Activated T-cell treated with anti-CD3 and anti-CD28 coated beads for 1 hour (primary cell): ENCODE data around the gene PLXDC2.

ENCODE experiments used
- DNase-seq: peaks from one replicate; pipeline ENCODE4 v3.0.0-alpha.2; 2020; ENCODE audit warnings: low read depth

Gene PLXDC2

DNA sequence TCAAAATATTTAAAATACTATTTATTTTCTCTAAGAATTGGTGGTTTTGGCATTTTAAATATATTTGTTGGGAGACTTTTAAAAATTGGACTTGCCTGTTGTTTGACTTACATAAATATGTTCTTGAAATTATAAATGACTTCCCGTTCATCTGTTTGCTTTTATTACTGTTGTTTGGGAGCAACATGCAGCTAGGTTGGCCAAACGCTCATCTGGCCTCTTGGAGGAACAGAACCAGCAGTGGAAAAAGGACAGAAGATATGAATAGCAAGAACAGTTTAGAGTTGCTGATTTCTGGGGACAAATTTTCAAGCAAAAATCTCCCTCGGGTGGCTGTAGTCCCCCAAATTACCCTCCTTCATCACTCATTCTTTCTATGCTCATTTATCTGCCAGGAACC lies 41.6 kb downstream of the PLXDC2 start:
- DNase-seq: no peak

DNA sequence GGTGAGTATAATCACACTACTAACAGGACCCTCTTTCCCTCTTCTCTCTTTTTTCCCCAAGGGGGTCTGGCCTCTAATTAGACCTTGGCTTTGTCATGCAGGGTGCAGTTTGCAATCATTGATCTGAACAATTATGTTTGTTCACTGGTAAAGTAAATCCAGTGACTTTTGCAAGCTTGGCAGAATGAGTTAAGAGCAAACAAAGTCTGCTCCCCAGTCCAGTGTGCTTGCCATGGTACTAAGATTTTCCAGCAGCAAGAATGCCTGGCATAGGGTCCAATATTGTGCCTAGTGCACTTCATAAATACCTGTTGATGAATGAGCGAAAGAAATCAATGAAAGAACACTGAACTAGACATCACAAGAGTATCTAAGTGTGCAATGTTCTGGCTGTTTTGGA lies 43.9 kb downstream of the PLXDC2 start:
- DNase-seq: no peak

DNA sequence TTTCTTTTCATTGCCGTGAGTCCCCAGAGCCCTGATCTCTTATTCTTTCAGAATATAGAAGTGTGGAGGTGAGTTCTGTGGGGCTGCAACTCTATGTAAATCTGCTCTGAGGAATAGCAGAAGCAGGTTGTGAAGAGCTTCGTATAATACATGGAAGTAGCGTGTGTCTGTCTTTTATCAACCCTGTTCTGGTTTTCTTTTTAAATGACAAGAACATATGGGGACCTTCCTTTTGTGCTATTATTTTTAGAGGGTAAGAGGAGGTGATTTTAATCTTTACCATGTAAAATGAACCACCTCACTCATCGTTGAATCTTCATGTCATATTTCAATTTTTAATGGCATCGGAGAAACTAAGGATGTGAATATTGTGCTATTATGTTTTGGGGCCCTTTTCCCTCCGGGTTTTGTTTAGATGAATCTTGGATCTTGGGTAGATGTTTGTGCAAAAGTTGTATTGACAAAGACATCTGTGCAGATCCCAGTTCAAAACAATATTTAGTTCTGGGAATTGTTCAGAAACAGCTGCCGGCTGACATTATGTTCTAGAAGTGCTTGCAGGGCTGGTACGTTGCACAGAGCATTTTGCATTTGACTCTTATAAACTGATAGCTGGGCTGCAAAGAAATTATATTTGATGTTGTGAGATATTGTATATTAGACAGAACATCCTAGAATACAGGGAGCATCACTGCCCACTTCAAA lies 46.7 kb downstream of the PLXDC2 start:
- DNase-seq: no peak

DNA sequence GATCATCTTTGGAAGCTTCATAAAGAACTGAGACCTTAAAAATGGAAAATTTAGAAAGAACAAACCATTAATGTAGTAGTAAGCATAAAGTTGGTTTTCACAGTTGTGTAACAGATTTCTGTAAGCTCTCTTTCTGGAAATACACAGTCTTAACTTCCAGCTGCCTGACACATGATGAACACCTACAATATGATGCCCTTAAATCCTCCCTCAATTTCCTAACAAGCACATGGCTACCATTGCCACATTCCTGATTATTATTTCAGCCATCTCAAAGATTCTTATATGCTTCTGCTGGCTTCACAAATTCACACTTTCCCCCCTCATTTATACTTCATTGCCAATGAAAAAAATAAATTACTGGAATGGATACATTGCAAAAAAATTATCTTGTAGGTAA lies 49.4 kb downstream of the PLXDC2 start:
- DNase-seq: no peak

DNA sequence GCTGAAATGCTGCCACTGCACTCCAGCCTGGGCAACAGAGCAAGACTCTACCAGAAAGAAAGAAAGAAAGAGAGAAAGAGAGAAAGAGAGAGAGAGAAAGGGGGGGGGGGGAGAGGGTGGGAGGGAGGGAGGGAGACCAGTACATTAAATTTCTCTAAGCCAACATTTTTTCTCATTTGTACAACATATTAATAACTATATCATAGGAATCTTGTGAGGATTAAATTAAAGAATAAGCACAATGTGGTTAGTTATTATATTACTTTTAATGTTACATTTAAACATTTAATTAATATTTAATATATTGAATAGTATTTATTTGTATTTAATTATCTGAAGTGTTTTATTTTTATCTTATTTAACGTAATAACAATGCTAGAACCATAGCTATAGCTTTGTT lies 53.1 kb downstream of the PLXDC2 start:
- DNase-seq: no peak

DNA sequence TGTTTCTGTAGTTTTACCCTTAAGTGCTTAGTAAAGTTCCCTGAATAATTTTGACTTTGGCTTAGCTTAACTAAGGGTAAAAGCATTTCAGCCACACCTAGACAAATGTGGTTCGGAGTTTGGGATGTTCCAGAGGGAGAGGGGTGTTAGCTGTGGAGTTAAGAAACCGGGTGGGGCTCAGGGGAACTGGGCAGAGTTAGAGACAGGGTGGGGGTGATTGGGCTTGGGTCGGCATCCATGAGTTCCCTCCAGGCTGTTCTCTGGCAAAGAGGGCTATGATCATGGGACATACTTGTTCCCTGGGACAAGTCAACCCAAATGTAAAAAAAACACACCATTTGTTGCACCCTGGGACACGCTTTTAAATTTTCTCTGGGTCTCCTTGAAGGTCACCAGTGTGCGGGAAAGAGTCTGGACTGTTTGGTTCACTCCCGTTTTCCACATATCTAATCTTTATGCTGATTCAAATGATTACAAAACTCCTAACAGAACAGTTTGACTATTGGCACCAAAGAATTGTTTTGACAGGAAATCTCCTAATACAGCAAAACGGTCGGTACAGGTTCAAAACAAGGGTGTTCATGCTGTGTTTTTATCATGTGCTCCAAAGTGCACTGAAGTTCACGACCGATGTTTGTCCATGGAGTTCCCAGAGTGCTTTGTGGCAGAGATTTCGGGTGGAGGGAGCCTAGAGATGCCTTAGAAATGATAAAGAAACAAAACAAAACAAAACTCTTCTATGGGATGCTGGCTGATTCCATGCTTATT lies 56.5 kb downstream of the PLXDC2 start:
- no peak for DNase-seq

DNA sequence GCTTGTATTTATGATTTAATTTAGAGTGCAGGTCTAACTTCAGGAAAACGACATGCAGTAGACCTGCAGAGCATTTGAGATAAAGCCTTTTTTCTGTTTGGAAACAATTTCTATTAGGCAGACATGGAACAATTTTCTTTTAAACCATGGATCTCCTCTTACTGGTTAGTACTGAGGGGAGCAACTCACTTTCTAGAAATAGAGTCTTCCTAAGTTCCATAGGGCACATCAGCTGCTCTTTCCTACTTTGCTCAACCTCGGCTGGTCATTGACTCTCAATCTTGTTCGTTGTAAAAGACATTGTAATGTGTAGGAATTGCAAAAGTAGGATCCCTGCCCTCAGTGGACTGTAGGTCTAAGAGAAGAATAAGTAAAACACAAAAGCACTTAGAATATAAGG lies 58.0 kb downstream of the PLXDC2 start:
- no peak for DNase-seq

DNA sequence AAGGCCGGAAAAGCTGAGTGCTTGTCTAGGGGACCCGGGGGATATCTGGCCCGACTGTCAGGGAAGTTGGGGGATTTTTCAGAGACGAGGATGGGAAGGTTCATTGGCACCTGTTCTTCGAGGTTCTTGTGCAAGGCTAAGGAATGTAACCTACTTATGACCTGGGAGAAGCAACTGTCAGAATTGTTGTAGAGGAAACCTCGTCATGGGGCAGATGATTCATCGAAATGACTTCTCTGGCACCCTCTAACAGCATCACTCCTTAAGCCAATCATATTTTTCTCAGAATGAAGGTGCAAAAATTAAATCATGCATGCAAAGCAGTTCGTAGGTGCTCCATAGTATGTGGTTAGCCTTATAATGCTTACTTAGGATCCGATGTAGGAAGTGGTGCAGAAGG lies 58.6 kb downstream of the PLXDC2 start:
- DNase-seq: no peak

DNA sequence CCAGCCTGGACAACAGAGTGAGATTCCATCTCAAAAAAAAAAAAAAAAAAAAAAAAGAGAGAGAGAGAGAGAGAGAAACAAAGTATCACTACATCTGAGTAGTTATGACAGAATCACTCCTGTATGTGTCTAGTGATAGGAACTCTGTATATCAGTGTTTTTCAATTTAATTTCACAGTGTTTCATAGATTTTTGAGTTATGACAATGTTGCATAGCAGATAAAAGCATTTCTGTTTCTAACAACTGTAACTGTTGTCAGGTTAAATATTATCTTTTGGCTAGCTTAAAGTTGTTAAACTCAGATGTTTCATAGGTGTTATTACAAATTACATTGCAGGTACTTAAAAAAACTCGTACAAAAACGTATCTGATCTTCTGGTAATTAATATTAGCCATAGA lies 60.3 kb downstream of the PLXDC2 start:
- no peak for DNase-seq

DNA sequence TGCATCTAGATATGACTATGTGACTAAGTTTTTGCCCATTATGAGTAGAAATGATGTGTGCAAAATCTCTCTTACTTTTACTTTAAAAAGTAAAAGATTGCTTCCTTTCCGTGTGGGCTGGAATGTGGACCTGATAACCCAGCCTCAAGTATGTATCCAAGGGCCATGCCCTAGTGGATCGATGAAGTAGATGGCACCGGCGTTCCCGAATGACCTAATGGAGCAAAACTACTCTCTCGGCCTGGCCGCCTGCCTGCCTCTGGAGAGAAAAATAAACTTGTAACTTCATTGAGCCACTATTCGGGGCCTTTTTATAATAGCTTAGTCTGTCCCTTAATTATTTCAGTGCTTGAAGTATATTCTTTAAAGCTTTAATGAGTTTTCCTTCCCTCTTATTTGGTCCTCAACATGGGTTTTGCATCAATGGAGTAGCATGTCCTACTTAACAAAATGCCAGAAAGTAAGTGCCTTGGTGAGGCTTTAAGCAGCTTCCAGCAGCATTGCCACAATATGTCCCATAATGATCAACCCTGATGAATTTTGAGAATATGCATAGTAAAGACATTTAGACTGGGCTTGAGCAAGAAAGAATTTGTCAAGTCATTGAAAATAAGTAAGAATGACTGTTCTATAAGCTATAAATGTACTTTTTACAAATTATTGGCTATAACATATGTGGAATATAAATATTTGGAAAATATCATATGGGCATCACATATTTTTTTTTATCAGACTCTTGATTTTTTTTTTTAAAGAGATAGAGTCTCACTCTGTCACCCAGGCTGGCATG lies 61.4 kb downstream of the PLXDC2 start:
- no peak for DNase-seq

DNA sequence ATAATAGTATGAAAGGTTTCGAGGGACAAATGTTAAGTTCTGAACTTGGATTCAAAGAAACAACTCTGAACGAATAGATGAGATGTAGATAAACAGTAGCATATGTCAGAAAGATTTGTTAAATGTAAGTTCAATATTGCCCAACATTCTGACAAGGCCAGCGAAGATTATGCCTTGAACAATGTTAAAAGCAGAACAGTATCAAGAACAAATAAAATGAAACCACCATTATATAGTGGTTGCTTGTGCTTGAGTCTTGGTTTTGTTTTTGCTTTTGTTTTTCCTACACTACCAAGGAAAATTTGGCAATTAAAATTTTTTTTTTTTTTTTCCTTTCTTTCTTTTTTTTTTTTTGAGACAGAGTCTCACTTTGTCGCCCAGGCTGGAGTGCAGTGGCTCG lies 66.4 kb downstream of the PLXDC2 start:
- no peak for DNase-seq

DNA sequence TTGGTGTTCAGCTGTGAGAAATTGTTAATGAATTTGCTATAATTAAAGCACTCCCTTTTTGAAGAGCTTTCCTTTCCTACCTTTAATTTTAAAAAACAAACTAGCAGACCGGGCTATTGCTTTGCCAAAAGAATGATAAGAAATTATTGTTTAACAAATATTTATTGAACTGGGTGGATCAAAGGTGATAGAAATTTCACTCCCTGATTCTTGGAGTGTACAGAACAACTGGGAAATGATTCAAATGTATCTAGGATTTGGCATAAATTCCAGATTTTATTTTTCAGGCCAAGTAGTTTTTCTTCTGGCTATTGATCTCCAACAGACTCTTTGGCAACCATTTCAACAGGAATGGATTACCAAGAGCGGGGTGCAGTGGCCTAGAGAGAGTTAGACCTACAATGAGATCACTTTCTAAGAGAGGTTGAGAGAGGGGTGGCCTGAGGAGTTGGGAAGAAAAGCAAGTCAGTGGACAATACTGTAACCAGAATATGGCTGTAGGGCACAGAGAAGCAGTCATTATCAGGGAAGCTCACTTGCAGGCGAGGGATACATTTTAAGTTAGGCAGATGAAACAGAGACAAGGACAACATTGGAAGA lies 71.9 kb downstream of the PLXDC2 start:
- no peak for DNase-seq

DNA sequence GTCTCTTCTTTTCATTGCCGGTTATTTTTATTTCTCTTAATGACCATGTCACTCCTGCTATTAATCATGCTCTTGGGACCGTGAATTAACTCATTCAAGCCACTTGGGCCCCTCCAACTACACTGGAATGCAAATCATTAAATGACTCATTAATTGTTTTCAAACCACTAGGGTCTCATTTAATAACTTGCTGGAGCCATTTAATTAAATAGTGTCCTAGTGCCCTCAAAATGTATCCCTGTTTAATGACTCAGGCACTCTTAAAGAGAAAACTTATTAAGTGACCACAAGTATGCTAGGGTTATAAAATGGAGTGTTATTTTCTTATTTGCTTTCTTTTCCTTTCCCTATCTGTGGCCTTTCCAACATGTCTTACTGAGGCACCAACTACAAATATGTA lies 73.0 kb downstream of the PLXDC2 start:
- no peak for DNase-seq

DNA sequence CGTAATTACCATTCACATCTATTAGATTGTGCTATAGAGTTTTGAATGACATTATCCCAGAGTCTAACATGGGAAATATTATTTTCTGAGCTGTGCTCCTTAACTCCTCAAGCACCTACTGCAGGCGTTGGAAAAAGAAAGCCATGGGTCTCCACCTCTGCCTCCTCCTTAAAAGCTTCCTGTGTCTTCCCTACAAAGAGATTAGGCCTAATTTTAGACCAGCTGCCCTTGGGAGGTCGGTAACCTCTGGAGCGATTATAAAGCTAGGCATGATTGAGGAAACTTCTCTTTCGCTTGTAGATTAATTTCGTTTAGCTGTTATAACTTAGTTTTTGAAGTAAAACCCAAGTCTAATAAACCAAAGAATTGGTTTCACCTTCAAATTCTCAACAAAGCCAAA lies 75.2 kb downstream of the PLXDC2 start:
- no peak for DNase-seq

DNA sequence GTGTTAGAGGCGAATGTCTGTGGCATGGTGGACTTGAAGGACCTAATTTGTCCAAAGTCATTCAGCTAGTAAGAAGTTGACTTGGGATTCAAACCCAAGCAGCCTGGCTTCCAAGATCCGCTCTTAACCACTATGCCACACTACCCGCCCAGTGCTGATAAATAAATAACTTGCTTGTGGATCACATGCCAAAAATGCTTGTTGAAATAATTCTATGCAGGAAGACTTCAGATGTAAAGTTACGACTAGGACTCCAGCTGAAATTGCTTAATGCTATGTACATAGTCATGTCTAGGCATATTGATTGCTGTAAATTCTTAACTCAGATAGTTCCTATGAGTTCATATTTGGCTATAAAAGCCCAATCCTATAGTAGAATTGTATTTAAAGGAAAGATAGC lies 76.0 kb downstream of the PLXDC2 start:
- DNase-seq: no peak

DNA sequence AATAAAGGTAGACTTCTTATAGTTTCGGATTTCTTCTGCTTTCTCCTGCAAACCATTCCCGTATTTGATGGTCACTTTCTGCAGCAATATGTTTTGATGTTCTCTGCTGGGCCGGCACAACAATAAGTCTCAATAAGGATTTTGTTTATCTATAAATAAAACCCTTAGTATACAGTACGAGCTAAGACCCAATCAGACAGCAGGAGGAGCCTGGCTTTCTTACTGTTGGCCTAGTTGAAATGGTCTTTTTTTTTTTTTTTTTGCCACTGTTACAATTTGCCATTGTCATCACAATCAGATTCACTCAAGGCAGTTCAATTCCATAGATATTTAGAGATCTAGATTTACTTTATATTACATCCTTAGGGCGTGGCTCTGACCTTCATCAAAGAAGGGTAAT lies 76.4 kb downstream of the PLXDC2 start:
- DNase-seq: no peak

DNA sequence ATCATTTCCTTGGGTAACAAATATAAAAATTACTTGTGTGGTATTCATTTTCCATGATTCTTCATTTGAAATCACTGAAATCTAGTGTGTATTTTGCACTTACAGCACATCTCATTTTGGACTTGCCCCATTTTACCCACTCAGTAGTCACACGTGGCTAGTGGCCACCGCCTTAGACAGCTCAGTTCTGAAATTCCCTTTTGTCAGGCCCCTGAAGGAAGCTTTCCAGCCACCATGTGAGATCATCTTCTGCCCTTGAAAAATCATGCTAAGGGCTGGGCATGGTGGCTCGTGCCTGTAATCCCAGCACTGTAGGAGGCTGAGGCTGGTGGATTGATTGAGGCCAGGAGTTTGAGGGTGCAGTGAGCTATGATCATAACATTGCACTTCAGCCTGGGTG lies 79.3 kb downstream of the PLXDC2 start:
- DNase-seq: no peak

DNA sequence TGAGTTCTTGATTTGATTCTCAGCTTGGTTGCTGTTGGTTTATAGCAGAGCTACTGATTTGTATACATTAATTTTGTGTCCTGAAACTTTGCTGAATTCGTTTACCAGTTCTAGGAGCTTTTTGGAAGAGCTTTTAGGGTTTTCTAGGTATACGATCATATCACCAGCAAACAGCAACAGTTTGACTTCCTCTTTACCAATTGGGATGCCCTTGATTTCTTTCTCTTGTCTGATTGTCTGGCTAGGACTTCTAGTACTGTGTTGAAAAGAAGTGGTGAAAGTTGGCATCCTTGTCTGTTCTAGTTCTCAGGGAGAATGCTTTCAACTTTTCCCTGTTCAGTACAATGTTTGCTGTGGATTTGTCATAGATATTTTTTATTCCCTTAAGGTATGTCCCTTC lies 86.2 kb downstream of the PLXDC2 start:
- DNase-seq: no peak

DNA sequence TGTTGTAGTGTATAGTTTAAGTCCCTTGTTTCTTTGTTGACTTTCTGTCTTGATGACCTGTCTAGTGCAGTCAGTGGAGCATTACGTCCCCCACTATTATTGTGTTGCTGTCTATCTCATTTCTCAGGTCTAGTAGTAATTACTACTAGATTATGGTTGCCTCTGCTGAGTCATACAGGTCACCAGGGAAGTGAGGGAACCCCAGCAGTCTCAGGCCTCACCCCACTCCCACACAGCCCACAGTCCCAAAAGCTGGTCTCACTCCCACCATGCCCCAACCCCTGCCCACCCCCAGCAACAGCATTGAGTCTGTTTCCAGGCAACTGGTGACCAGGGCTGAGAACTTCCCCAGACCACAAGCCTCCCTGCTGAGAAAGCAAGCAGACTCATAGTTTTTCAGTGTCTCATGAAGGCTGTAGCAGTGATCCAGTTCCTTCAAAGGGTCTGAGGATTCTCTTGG lies 88.0 kb downstream of the PLXDC2 start:
- DNase-seq: no peak

DNA sequence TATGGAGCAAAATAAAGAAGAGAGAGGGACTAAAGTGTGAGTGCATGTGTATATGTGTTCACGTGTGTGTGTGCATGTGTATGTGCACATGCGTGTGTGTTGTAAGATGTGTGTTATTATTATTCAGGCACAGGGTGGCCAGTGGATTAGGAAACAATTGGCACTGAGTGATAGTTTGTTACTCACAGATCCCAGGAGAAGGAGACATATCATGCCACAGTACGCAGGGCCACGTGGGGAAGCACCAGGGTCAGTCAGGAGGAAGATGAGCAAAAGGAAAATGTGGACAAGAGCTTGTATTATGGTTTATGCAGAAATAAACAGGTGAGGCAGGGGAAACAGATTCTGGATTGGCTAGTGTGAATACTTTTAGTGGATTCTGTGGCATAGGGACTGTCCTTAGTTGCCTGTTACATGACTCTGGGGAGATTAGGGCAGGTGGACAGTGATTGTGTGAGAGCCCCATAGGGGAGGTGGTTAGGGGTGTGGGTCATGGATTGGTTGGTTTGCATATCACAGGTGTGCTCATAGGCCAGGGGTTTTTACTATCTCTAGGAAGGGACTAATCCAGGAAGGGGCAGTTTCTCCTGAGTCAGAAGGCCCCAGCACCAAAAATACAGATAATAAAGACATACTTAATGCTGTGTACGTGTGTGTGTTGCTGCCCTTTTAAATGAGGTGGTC lies 90.0 kb downstream of the PLXDC2 start:
- no peak for DNase-seq

DNA sequence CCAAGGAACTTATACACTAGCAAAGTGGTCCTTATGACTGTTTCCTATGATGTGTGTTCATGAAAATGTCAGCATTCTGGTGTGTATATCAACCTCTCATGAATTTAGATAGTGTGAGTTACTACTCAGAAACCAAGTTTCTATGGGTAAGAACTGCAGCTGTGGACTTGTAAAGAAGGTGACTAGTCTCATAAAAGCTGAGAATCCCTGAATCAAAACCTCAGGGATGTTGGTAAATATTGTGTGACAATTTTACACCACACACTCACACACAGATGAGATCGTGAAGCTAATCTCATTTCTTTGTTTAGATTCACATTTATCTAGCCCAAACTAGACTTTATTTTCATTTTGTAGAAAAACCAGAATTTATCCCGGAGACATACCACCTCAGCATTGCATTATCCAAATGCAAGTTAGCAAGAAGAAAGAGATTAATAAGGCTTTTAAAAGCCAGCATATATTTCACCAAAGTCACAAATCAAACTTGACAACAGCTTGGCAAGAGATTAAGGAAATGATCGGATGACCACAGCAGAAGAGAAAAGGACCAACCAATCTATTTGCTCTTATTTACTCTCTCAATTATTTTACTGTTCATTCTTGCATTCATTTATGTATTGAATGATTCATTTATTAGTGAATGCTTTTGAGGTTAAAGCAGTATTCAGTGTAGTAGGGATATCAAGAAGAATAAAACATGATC lies 92.9 kb downstream of the PLXDC2 start:
- DNase-seq: no peak
